WTC11 (cell line): Measurements from ENCODE around the gene KNSTRN. TPM values are rescaled to one million over a fixed set of nuclear protein-coding genes. Genes with fewer than 3 reads are reported as not detected.
A peak's percentile ranks its signal among the peaks of the same experiment; 100 is the strongest.

ENCODE experiments used
- ATAC-seq: fragments of 200-7000 bp; cut with Tn5 transposase; 2 replicates; pipeline ENCODE4 v1.10.0; 2021; ENCODE audit warnings: mild to moderate bottlenecking, moderate library complexity
- CTCF ChIA-PET: fragments of 300-600 bp; sonication (Branson Sonifier 250); formaldehyde crosslinking; loops from one replicate; lab custom pipeline; 2021; ENCODE audit warnings: antibody characterized with exemption; lab: Charles Lee
- POLR2A ChIA-PET: fragments of 350-600 bp; sonication (Branson Sonifier 250); formaldehyde crosslinking; loops from one replicate; lab custom pipeline; 2021; ENCODE audit warnings: antibody characterized with exemption; lab: Charles Lee
- DNase-seq: peaks from one replicate; pipeline ENCODE4 v3.0.0; 2021; ENCODE audit warnings: low spot score
- H3K27ac Mint-ChIP-seq: 2 replicates; pipeline ENCODE4 v1.8.0; 2021; ENCODE audit warnings: mixed read lengths
- H3K27me3 Mint-ChIP-seq: 2 replicates; pipeline ENCODE4 v1.8.0; 2021; ENCODE audit warnings: low read depth, mild to moderate bottlenecking, moderate library complexity, mixed read lengths
- H3K36me3 Mint-ChIP-seq: 2 replicates; pipeline ENCODE4 v1.8.0; 2021; ENCODE audit warnings: mixed read lengths
- H3K4me1 Mint-ChIP-seq: 2 replicates; pipeline ENCODE4 v1.8.0; 2022; ENCODE audit warnings: mixed read lengths
- H3K4me3 Mint-ChIP-seq: 2 replicates; pipeline ENCODE4 v1.8.0; 2021; ENCODE audit warnings: mild to moderate bottlenecking, moderate library complexity, mixed read lengths
- H3K9me3 Mint-ChIP-seq: 2 replicates; pipeline ENCODE4 v1.8.0; 2021; ENCODE audit warnings: mixed read lengths
- ATF1 ChIP-seq: sonication (generic); formaldehyde crosslinking; IDR thresholded peaks from 2 replicates; pipeline ENCODE4 v1.8.1; 2023; ENCODE audit warnings: mild to moderate bottlenecking, moderate library complexity, missing genetic modification reagents
- CTCF ChIP-seq: fragments of 200-600 bp; IDR thresholded peaks from 2 replicates; pipeline ENCODE4 v1.8.0; 2022; ENCODE audit warnings: antibody characterized with exemption
- JUN ChIP-seq: sonication (generic); formaldehyde crosslinking; IDR thresholded peaks from 2 replicates; pipeline ENCODE4 v1.8.0; 2023; ENCODE audit warnings: mild to moderate bottlenecking, missing genetic modification reagents
- NFYB ChIP-seq: sonication (generic); formaldehyde crosslinking; conservative IDR thresholded peaks from 2 replicates; pipeline ENCODE4 v1.8.0; 2022; ENCODE audit warnings: low read depth, missing genetic modification reagents
- OVOL2 ChIP-seq: fragments of 250-450 bp; sonication (Bioruptor Pico); IDR thresholded peaks from 2 replicates; pipeline ENCODE4 v1.9.0; 2021; ENCODE audit warnings: mild to moderate bottlenecking, borderline replicate concordance
- RORB ChIP-seq: fragments of 250-450 bp; sonication (Bioruptor Pico); IDR thresholded peaks from 2 replicates; pipeline ENCODE4 v1.9.0; 2021; ENCODE audit warnings: mild to moderate bottlenecking
- SOX15 ChIP-seq: fragments of 250-450 bp; sonication (Bioruptor Pico); IDR thresholded peaks from 2 replicates; pipeline ENCODE4 v1.9.0; 2021; ENCODE audit warnings: mild to moderate bottlenecking
- ZMAT4 ChIP-seq: fragments of 250-450 bp; sonication (Bioruptor Pico); IDR thresholded peaks from 2 replicates; pipeline ENCODE4 v1.9.0; 2021; ENCODE audit warnings: mild to moderate bottlenecking
- ZNF232 ChIP-seq: sonication (generic); formaldehyde crosslinking; IDR thresholded peaks from 2 replicates; pipeline ENCODE4 v1.8.0; 2022; ENCODE audit warnings: mild to moderate bottlenecking, missing genetic modification reagents
- ZNF396 ChIP-seq: fragments of 250-450 bp; sonication (Bioruptor Pico); IDR thresholded peaks from 2 replicates; pipeline ENCODE4 v1.8.0; 2021; ENCODE audit warnings: mild to moderate bottlenecking, moderate library complexity, borderline replicate concordance
- ZNF423 ChIP-seq: fragments of 250-450 bp; sonication (Bioruptor Pico); IDR thresholded peaks from 2 replicates; pipeline ENCODE4 v2.1.2; 2022; ENCODE audit warnings: mild to moderate bottlenecking, moderate library complexity
- total RNA-seq: library from RNA; stranded (reverse); gene quantifications from 3 replicates; pipeline ENCODE4 v1.2.3, GENCODE V29; 2021
- TF ChIP-seq, protein P1 (sequence below): sonication (generic); formaldehyde crosslinking; IDR thresholded peaks from 2 replicates; pipeline ENCODE4 v1.8.0; 2022; ENCODE audit warnings: mild to moderate bottlenecking, missing genetic modification reagents
- TF ChIP-seq, protein P2 (sequence below): sonication (generic); formaldehyde crosslinking; IDR thresholded peaks from 2 replicates; pipeline ENCODE4 v1.8.1; 2022; ENCODE audit warnings: mild to moderate bottlenecking, missing genetic modification reagents, moderate library complexity, borderline replicate concordance

Gene KNSTRN
- total RNA-seq, 1 experiment from 2014 or later: 73.4 TPM

DNA sequence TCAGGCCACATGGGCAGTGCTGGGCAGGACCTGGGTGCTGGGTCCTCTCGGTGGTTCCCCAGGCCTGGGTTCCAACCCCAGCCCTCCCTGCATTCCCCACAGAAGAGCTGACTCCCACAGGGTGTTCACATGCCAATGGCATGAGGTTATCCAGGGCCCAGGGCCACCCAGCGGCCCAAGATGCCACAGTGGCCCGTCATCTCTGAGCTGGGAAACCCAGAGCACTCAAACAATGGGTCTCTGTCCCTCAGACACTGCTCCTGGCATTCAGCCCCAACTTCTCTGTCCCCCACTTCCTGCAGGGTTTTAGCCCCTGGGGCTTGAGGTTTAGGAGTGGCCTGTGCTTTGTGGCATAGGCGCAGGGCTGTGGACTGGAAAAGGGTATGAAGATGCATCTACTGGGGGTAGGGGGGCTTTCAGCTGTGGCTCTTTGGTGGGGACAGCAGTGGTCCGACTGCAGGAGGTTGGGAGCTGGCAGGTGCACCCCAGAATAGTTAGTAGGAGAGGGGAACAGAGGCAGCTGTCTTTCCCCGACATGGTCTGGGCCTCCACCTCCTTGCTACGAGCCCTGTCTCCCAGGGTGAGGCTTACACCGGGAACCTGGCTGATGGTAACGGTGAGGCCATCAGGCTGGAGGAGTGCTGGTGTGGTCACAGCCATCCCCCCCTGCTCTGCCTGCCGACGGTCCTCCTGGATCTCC lies 43.5 kb upstream of the KNSTRN start:
- TF ChIP-seq, protein P1, sequence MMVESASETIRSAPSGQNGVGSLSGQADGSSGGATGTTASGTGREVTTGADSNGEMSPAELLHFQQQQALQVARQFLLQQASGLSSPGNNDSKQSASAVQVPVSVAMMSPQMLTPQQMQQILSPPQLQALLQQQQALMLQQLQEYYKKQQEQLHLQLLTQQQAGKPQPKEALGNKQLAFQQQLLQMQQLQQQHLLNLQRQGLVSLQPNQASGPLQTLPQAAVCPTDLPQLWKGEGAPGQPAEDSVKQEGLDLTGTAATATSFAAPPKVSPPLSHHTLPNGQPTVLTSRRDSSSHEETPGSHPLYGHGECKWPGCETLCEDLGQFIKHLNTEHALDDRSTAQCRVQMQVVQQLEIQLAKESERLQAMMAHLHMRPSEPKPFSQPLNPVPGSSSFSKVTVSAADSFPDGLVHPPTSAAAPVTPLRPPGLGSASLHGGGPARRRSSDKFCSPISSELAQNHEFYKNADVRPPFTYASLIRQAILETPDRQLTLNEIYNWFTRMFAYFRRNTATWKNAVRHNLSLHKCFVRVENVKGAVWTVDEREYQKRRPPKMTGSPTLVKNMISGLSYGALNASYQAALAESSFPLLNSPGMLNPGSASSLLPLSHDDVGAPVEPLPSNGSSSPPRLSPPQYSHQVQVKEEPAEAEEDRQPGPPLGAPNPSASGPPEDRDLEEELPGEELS: no peak
- TF ChIP-seq, protein P2, sequence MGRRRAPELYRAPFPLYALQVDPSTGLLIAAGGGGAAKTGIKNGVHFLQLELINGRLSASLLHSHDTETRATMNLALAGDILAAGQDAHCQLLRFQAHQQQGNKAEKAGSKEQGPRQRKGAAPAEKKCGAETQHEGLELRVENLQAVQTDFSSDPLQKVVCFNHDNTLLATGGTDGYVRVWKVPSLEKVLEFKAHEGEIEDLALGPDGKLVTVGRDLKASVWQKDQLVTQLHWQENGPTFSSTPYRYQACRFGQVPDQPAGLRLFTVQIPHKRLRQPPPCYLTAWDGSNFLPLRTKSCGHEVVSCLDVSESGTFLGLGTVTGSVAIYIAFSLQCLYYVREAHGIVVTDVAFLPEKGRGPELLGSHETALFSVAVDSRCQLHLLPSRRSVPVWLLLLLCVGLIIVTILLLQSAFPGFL (CRISPR knock-in tag): no peak
- TF ChIP-seq, all 79 proteins: peak for 0
- ChIA-PET CTCF (interaction anchor here (1.1 to 9.6 kb wide), 32 partner anchors 11 to 160 kb away, joined by 3 to 264 read pairs (median 14); partner anchors contain the start of genes ANKRD63, BAHD1, DISP2 and INAFM2), POLR2A (interaction anchor here (1.3 to 1.8 kb wide), 3 partner anchors 16 to 83 kb away, joined by 3 to 6 read pairs (median 4); partner anchors contain the start of gene INAFM2)
- no peak overlapping the region for H3K4me3 Mint-ChIP-seq
- ATAC-seq: no peak
- DNase-seq: no peak
- no peaks in the 10 kb centered on the region for H3K36me3 Mint-ChIP-seq
- H3K27ac Mint-ChIP-seq: no peak overlapping the region
- H3K27me3 Mint-ChIP-seq: peaks cover 5% of the 10 kb centered on the region
- no peaks in the 10 kb centered on the region for H3K9me3 Mint-ChIP-seq
- peaks cover 42% of the 10 kb centered on the region for H3K4me1 Mint-ChIP-seq

DNA sequence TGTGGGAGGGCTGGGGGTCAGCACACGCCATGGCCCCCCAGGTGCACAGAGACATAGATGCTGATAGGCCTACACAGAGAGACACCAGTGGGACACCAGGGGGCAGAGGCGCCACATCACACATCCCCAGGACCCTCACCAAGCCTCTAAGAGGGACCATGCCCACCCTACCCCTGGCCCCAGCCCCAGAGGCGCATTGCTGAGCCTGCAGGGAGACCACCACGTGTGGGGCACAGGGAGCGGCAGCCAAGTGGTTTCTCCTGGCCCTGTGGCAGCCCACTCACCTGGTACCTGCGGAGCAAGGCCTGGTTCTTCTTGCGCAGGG lies 42.9 kb upstream of the KNSTRN start:
- no peak for DNase-seq
- Mint-ChIP-seq H3K9me3 (no peaks in the 10 kb centered on the region), H3K27me3 (peaks cover 5% of the 10 kb centered on the region)
- TF ChIP-seq OVOL2 (no peak), ZMAT4 (CRISPR knock-in tag) (no peak), SOX15 (CRISPR knock-in tag) (no peak), JUN (no peak), RORB (no peak), NFYB (no peak), ZNF396 (CRISPR knock-in tag) (no peak), ATF1 (CRISPR knock-in tag) (no peak), CTCF (peak; percentile 30; the same call in 1 of the 2 replicates)
- TF ChIP-seq, all 79 proteins: peak for 1
- ATAC-seq: no peak
- CTCF ChIA-PET: interaction anchor here (0.7 to 9.6 kb wide), 20 partner anchors 11 to 122 kb away, joined by 3 to 264 read pairs (median 10); partner anchors contain the start of genes ANKRD63, BAHD1, INAFM2 and KNSTRN
- Mint-ChIP-seq H3K4me1 (peaks cover 40% of the 10 kb centered on the region), H3K27ac (no peak overlapping the region), H3K4me3 (no peak overlapping the region), H3K36me3 (no peaks in the 10 kb centered on the region)
- POLR2A ChIA-PET: interaction anchor here (1.3 to 1.6 kb wide), 2 partner anchors 17 to 37 kb away, joined by 3 to 4 read pairs; partner anchors contain the start of gene INAFM2

- peaks cover 5% of the 10 kb centered on the region for H3K27me3 Mint-ChIP-seq
- CTCF ChIA-PET: interaction anchor here (0.7 to 9.6 kb wide), 20 partner anchors 12 to 168 kb away, joined by 3 to 264 read pairs (median 6); partner anchors contain the start of genes ANKRD63, BAHD1, INAFM2 and KNSTRN
- no peak overlapping the region for H3K27ac Mint-ChIP-seq
- DNase-seq (no peak), ATAC-seq (no peak)
- no peaks in the 10 kb centered on the region for H3K36me3 Mint-ChIP-seq
- POLR2A ChIA-PET: interaction anchor here (0.9 to 1.6 kb wide), 3 partner anchors 17 to 43 kb away, joined by 3 to 4 read pairs (median 3); partner anchors contain the start of genes INAFM2 and KNSTRN
- TF ChIP-seq ZNF423 (peak; percentile 37; the same call in 1 of the 2 replicates), ZNF232 (CRISPR knock-in tag) (no peak)
- no peaks in the 10 kb centered on the region for H3K9me3 Mint-ChIP-seq
- peaks cover 38% of the 10 kb centered on the region for H3K4me1 Mint-ChIP-seq
- H3K4me3 Mint-ChIP-seq: no peak overlapping the region
Measured at GRCh38 chr15:40340038-40340739, 42.3 kb upstream of the KNSTRN start.
